NOMO-1 treated with DMSO at 0.1 percent for 48 hours (cell line): ENCODE data around the gene GGT5.

Experiments
- DNase-seq: peaks from one replicate; lab custom pipeline; 2025; ENCODE audit not compliant: unreplicated experiment; lab: John Stamatoyannopoulos, UW

The GGT5 gene

GRCh38 chr22:24171822-24172221 is 73.1 kb downstream of the GGT5 start:
- DNase-seq, result no peak

- DNase-seq, result no peak
Observed at GRCh38 chr22:24170632-24171031, 74.2 kb downstream of the GGT5 start.

- DNase-seq, result no peak
Observed at GRCh38 chr22:24170188-24170587, 74.7 kb downstream of the GGT5 start.
